HL-60 (cell line): Measurements from ENCODE around the gene HK1.
A peak's percentile ranks its signal among the peaks of the same experiment; 100 is the strongest.

Source experiments
- GABPA ChIP-seq: IDR thresholded peaks from 2 replicates; pipeline ENCODE4 v1.6.1; 2012; ENCODE audit warnings: low read depth
- POLR2AphosphoS5 ChIP-seq: IDR thresholded peaks from 2 replicates; pipeline ENCODE4 v1.6.1; 2012; ENCODE audit warnings: low read depth
- SPI1 ChIP-seq: IDR thresholded peaks from 2 replicates; pipeline ENCODE4 v1.6.1; 2012; ENCODE audit warnings: low read depth, mild to moderate bottlenecking, borderline replicate concordance
- TF ChIP-seq, protein P1 (sequence below): IDR thresholded peaks from one replicate; pipeline ENCODE4 v1.5.1; 2011; ENCODE audit warnings: low read length, control low read depth, inconsistent platforms; ENCODE audit not compliant: insufficient read depth
- TF ChIP-seq, protein P2 (sequence below): IDR thresholded peaks from 2 replicates; pipeline ENCODE4 v1.6.1; 2012; ENCODE audit warnings: low read depth; ENCODE audit not compliant: insufficient replicate concordance

DNA sequence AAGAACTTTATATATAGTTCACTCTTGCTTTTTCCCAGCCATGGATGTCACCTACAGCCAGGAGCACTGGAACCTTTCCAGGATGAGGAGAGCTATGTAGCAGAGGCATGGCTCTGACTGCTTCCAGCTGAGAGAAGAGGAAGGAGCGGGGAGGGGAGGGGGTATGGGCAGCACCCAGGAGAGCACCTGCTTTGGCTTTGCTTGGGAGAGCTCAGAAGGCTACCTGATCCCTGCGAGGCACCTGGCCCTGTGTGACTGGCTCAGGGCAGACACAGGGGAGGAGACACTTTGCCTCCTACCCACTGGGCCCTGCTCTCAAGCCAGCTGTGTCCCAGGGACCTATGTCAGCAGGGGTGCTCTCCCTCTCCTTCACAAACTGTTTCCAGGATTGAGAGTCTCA, 67.1 kb downstream of the HK1 start:
- TF ChIP-seq, protein P1, sequence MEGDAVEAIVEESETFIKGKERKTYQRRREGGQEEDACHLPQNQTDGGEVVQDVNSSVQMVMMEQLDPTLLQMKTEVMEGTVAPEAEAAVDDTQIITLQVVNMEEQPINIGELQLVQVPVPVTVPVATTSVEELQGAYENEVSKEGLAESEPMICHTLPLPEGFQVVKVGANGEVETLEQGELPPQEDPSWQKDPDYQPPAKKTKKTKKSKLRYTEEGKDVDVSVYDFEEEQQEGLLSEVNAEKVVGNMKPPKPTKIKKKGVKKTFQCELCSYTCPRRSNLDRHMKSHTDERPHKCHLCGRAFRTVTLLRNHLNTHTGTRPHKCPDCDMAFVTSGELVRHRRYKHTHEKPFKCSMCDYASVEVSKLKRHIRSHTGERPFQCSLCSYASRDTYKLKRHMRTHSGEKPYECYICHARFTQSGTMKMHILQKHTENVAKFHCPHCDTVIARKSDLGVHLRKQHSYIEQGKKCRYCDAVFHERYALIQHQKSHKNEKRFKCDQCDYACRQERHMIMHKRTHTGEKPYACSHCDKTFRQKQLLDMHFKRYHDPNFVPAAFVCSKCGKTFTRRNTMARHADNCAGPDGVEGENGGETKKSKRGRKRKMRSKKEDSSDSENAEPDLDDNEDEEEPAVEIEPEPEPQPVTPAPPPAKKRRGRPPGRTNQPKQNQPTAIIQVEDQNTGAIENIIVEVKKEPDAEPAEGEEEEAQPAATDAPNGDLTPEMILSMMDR: no peak
- TF ChIP-seq POLR2AphosphoS5: no peak
- TF ChIP-seq GABPA: no peak
- TF ChIP-seq, protein P2, sequence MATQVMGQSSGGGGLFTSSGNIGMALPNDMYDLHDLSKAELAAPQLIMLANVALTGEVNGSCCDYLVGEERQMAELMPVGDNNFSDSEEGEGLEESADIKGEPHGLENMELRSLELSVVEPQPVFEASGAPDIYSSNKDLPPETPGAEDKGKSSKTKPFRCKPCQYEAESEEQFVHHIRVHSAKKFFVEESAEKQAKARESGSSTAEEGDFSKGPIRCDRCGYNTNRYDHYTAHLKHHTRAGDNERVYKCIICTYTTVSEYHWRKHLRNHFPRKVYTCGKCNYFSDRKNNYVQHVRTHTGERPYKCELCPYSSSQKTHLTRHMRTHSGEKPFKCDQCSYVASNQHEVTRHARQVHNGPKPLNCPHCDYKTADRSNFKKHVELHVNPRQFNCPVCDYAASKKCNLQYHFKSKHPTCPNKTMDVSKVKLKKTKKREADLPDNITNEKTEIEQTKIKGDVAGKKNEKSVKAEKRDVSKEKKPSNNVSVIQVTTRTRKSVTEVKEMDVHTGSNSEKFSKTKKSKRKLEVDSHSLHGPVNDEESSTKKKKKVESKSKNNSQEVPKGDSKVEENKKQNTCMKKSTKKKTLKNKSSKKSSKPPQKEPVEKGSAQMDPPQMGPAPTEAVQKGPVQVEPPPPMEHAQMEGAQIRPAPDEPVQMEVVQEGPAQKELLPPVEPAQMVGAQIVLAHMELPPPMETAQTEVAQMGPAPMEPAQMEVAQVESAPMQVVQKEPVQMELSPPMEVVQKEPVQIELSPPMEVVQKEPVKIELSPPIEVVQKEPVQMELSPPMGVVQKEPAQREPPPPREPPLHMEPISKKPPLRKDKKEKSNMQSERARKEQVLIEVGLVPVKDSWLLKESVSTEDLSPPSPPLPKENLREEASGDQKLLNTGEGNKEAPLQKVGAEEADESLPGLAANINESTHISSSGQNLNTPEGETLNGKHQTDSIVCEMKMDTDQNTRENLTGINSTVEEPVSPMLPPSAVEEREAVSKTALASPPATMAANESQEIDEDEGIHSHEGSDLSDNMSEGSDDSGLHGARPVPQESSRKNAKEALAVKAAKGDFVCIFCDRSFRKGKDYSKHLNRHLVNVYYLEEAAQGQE: peak; percentile 80
- TF ChIP-seq SPI1: no peak
